ENCODE data around the gene KPRP.

Gene KPRP

DNA sequence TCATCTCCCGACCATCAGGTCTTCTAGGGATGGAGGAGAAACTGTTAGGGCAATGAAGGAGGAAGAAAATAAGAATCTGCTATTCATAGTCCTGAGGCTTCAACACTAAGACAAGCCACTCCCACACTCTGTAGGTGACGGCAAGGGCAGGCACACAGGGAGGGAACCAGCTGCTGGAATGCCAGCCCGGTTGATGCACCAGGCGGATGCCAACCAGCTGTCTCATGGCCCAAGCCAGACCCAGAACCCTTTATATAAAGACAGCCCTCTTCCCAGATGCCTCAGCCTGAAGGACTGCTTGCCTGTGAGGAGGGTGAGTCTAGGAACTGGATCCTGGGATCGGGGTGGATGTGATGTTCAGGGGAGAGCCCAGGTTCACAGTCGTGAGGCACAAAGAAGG lies at the start of gene KPRP:
Gene KPRP (plus strand): TSS at position 279 of the 400 bp plus-strand sequence. CDS start 1,564 bp downstream, outside the sequence.
- no peak for DNase-seq (ENCODE audit: low read depth)

DNA sequence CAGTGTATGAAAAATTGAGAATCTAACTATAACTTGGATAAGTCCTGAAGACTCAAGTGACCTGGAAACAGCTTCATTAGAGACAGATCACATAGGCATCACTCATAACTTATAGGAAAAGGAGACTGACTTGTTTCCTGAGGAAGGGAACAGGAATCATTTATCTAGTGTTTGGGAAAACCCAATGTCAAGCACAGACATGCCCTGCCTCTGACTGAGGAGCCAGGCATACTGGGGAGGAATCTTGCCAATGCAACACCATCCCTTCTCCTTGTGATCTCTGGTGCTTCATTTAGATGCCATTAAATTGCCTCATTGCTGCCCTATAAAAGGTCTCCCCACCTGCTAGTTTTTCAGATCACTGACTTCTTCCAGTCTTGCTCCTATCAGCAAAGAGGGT lies 39.6 kb upstream of the KPRP start:
- no peak for DNase-seq (ENCODE audit: low read depth)

DNA sequence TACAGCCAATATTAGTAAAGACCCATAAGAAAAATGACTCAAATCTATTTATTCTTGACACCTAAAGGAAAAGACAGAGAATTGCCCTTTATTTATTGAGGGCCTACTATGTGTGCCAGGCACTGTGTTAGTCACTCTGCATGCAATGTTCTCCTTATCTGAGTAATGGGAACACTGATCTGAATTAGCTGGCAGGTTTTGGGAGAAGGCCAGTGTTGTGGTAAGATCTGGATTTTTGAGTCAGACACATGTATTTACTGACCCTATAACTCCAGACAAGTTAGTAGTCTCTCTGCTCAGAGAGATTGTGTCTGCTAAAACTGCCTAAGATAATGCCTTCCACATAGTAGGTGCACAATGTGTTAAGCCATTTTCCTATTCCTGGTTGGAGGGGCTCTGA lies 32.6 kb upstream of the KPRP start:
- DNase-seq (ENCODE audit: low read depth), result no peak

GRCh38 chr1:152728986-152729385 lies 28.8 kb upstream of the KPRP start:
- DNase-seq (ENCODE audit: low read depth), result no peak

GRCh38 chr1:152735648-152736047 lies 22.2 kb upstream of the KPRP start:
- DNase-seq (ENCODE audit: low read depth), result no peak

GRCh38 chr1:152737997-152738396 lies 19.8 kb upstream of the KPRP start:
- DNase-seq (ENCODE audit: low read depth), result no peak

- DNase-seq (ENCODE audit: low read depth), result no peak
Observed at GRCh38 chr1:152739841-152740240, 18.0 kb upstream of the KPRP start.

- no peak for DNase-seq (ENCODE audit: low read depth)
Observed at GRCh38 chr1:152741656-152742055, 16.2 kb upstream of the KPRP start.

- no peak for DNase-seq (ENCODE audit: low read depth)
Observed at GRCh38 chr1:152743371-152744145, 14.3 kb upstream of the KPRP start.

DNA sequence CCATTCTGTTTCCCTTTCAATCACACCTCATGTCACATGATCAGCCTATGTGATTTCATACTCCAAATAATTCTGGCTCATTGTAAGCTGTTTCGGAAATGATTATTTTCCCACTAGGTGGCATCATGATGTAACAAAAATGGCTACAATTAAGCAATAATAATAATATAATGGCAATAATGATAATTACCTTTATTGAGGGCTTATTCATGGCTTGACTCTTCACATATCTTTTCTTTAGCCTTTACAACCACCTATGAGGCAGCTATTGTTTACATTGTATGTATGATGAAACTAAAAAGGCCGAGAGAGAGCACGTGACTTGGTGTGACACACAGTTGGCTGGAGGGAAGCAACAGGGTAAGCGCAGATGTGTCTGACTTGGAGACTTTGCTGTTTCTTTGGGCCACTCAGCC lies 12.5 kb upstream of the KPRP start:
- DNase-seq (ENCODE audit: low read depth), result no peak

DNA sequence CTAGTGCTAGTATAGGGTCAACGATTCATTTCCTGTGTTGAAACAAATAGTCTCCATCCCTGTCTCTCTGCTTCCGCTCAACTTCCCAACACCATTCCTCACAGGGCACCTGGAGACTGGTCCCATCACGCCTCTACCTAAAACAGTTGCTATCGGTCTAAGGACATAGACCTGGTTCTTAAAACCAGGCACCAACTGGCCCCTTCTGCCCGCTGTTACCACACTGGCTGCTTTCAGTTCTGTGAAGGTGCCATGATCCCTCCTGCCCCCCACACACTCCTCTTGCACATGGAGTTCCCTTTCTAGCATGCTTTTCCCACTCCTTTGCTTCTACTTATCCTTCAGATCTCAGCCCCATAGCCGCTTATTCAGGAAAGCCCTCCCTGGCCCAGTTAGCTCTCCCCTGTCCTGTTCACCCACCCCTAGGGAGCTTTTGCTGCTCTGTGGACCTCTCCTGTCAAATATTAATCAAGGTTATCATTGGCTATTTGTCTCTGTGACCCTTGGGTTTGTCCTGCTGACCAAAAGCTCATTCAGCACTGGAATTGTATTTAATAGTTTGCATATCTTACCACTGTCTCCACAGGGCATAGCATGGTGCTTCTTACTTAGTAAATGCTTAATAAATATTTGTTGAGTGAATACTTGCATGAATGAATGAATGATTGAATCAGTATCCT lies 11.9 kb upstream of the KPRP start:
- no peak for DNase-seq (ENCODE audit: low read depth)

DNA sequence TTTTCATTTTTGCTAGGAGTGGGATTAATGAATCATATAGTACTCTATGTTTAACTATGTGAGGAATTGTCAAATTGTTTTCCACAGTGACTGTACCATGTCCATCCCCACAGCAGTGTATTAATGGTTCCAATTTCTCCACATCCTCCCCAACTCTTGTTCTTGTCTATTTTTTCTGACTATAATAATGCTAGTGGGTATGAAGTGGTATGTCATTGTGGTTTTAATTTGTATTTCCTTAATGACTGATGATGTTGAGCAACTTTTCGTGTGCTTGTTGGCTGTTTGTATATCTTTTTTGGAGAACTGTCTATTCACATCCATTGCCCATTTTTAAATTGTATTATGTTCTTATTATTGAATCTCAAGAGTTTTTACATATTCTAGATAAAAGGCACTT lies 10.0 kb upstream of the KPRP start:
- no peak for DNase-seq (ENCODE audit: low read depth)

DNA sequence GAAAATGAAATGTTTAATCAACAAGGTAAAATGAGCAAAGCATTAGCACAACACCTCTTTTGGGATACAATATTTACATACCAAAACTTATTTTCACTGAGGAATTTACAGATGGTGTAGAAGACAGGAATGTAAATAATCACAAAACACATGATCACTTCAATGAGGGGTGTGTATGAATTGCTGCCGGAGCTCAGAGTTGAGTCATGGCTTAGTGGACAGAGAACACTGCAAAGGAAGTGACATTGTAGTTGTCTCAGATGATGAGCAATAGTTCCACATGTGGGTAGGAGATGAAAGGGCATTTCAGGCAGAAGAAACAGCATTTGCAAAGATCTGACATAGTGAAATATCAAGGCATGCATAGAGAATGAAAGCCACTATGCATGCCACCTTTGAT lies 5.6 kb upstream of the KPRP start:
- DNase-seq (ENCODE audit: low read depth), result no peak

DNA sequence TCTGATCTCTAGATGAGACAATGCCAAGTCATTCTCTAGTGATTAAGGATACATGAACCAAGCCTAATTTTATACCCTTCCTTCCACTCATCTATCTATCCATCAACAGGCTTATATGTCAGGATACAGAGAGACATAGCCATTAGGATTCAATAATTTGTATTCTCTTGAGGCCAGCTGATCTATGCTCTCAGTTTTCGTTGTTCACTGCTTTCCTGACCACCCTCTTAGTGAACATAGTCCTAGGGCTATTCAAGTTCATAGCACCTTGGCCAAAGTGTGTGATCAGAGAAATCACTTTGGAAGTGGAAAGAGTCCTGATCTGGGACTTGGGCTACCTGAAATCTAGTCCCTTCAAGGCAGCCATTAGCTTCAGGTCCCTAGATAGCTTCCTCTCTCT lies 4.2 kb upstream of the KPRP start:
- no peak for DNase-seq (ENCODE audit: low read depth)

DNA sequence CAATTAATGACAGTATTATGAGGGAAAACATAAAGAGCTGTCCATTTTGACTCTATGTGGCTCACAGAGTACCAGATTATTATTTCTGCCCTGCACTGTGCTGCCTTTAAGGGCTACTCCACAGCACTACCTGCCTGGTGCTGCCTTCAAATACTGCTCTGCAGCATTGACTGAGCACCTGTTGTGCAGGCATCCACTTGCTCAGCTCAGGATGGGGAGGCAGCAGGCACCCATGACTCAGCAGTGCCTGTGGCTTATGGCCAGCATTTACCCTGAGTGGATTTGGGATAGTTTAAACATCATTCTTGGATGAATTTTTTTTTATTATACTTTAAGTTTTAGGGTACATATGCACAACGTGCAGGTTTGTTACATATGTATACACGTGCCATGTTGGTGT lies 953 bp upstream of the KPRP start:
- no peak for DNase-seq (ENCODE audit: low read depth)

DNA sequence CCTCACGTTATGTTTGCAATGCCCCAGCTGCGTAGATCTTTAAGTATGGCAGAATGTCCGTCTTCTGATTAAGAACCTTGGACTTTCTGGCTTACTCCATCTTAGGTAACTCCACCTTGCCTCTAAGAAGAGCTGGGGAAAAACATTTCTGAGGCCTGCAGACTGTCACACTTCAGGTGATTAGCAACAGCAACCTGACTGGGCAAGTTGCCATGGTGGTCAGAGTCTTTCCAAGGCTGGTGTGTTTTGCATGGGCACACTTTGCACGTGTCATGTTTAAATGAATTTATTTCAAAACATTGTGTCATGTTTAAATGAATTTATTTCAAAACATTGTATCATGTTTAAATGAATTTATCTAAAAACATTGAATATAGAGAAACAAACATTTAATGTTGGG lies 811 bp downstream of the KPRP start:
- no peak for DNase-seq (ENCODE audit: low read depth)

DNA sequence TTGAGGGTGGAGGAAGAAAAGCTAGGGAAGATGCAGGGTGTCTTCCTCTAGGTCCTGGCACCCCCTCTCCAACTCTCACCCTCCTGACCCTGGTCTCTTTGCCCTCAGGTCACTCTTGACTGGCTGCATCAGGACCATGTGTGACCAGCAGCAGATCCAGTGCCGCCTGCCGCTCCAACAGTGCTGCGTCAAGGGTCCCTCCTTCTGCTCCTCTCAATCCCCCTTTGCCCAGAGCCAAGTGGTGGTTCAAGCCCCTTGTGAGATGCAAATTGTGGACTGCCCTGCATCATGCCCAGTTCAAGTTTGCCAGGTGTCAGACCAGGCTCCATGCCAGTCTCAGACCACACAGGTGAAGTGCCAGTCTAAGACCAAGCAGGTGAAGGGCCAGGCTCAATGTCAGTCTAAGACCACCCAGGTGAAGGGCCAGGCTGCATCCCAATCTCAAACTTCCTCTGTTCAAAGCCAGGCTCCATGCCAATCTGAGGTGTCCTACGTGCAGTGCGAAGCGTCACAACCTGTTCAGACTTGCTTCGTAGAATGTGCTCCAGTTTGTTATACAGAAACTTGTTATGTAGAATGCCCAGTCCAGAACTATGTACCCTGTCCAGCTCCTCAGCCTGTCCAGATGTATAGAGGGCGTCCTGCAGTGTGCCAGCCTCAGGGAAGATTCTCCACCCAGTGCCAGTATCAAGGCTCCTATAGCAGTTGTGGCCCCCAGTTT lies 1.8 kb downstream of the KPRP start:
- no peak for DNase-seq (ENCODE audit: low read depth)

- no peak for DNase-seq (ENCODE audit: low read depth)
Observed at GRCh38 chr1:152760551-152761190, 2.8 kb downstream of the KPRP start.

DNA sequence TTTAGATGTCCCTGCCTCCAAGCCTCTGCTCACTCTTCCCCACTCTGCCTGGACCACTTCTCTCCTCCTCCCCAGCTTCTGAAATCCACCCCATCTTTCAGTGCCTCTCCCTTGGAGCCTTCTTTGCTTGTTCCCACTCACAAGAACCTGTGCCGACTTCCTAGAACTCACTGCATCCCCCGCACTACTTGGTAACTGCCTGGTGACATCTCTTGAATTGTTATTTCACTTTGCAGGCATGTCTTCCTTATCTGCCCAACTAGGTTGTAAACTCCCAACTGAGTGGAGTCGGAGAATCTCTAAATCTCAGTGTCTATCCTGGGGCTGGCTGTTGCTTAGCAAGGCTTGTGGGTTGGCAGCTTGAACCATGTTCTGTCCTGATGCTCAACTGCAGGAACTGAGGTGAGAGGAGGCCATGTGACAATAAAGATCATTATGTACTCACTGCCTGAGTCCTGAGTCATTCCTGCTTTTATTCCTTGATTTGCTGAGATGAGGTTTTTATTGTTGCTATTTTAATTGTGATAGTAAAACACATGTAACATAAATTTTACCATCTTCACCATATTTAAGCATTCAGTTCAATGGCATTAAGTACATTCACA lies 3.9 kb downstream of the KPRP start:
- DNase-seq (ENCODE audit: low read depth), result no peak

DNA sequence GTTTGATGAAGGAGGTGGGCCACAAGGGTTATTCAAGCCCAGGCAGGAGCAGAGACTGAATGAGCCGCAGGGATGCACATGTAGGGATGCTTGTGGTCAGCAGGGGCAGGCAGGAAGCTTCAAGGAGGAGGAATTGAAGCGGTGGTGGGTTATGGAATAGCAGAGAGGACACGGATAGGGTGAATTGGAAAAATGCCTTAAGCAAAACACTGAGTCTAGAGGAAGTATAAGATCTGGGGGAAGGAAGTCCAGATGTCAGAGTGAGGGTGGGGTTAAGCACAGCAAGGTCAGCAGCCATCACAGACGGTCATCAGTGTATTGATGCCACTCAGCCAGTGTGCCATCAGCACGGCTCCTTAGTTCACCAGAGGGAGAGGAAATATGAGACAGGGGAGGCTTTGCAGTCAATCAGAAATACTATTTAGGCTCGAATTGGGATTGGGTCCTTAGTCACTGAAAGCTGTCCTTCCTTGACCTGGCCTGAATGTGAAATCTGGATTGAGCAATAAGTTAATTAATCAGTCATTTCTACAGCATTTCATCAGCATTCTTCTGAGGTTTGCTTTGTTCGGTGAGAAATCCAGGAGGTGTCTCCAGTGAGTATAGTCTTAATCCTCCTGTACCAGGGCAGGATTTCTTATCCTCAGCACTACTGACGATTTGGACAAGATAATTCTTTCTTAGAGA lies 11.2 kb downstream of the KPRP start:
- no peak for DNase-seq (ENCODE audit: low read depth)

DNA sequence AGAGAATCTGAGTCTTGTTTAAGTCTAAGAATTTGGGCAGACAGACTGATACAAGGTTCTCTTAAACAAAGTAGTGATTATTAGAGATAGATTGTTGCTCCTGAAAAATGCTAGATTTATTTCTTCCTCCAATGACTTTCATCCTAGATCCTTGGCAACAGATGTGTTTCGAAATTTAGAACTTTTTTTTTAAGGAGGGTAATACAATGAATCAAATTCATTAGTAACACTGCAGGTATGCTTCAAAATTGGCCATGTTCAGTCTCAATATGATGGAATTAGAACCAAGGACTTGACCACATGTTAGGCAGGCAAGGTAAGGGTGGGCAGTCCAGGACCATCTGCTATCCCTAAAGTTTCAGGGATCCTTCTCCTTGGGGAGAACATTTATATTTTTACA lies 12.6 kb downstream of the KPRP start:
- DNase-seq (ENCODE audit: low read depth), result no peak

- no peak for DNase-seq (ENCODE audit: low read depth)
Observed at GRCh38 chr1:152774875-152775274, 17.1 kb downstream of the KPRP start, which contains the start of gene LCE1F. Gene LCE1F (plus strand): TSS chr1:152775140. CDS start chr1:152776372, 1,232 bp downstream.

Data from stimulated activated CD8-positive, alpha-beta memory T cell treated with anti-CD3 and anti-CD28 coated beads, Interleukin-15, amount 100 ng/mL, for 1 hour (primary cell).